Type B pancreatic cell (in vitro differentiated cells): ENCODE data around the gene TBC1D14. TPM values are rescaled to one million over a fixed set of nuclear protein-coding genes. Genes with fewer than 3 reads are reported as not detected.

ENCODE experiments used
- DNase-seq: peaks from one replicate; pipeline ENCODE4 v3.0.0; 2021; ENCODE audit warnings: mixed read lengths; ENCODE audit not compliant: unreplicated experiment; ENCODE audit errors: extremely low spot score
- H3K27ac Mint-ChIP-seq: 2 replicates; pipeline ENCODE4 v1.8.0; 2021; ENCODE audit warnings: mild to moderate bottlenecking, mixed read lengths
- H3K27me3 Mint-ChIP-seq: 2 replicates; pipeline ENCODE4 v1.8.0; 2021; ENCODE audit warnings: mixed read lengths
- H3K36me3 Mint-ChIP-seq: 2 replicates; pipeline ENCODE4 v1.8.0; 2021; ENCODE audit warnings: mixed read lengths
- H3K4me1 Mint-ChIP-seq: one replicate; pipeline ENCODE4 v1.8.0; 2021; ENCODE audit warnings: mixed read lengths; ENCODE audit not compliant: unreplicated experiment
- H3K4me3 Mint-ChIP-seq: 2 replicates; pipeline ENCODE4 v1.8.0; 2021; ENCODE audit warnings: mild to moderate bottlenecking, mixed read lengths
- H3K9me3 Mint-ChIP-seq: 2 replicates; pipeline ENCODE4 v1.8.0; 2021; ENCODE audit warnings: mixed read lengths
- CTCF ChIP-seq: fragments of 200-600 bp; sonication (generic); conservative IDR thresholded peaks from 2 replicates; pipeline ENCODE4 v1.5.0; 2021; ENCODE audit warnings: antibody characterized with exemption, mild to moderate bottlenecking
- total RNA-seq: library from RNA; stranded (reverse); gene quantifications from 2 replicates; pipeline ENCODE4 v1.2.1, GENCODE V29; 2021; ENCODE audit warnings: low replicate concordance

Gene TBC1D14
- total RNA-seq, 1 donor from 2014 or later: 55.9 TPM

GRCh38 chr4:6943885-6944225 lies 34.2 kb downstream of the TBC1D14 start:
- Mint-ChIP-seq H3K4me3 (no peak overlapping the region), H3K36me3 (no peaks in the 10 kb centered on the region), H3K4me1 (peaks cover 50% of the 10 kb centered on the region), H3K27me3 (no peaks in the 10 kb centered on the region), H3K9me3 (no peaks in the 10 kb centered on the region), H3K27ac (peak overlapping the region; percentile 23)
- DNase-seq: no peak
- no peak for TF ChIP-seq CTCF

GRCh38 chr4:6944301-6945051 lies 34.9 kb downstream of the TBC1D14 start:
- H3K4me1 Mint-ChIP-seq: peaks cover 50% of the 10 kb centered on the region
- H3K36me3 Mint-ChIP-seq: no peaks in the 10 kb centered on the region
- peak overlapping the region; percentile 23 for H3K27ac Mint-ChIP-seq
- no peaks in the 10 kb centered on the region for H3K9me3 Mint-ChIP-seq
- H3K4me3 Mint-ChIP-seq: no peak overlapping the region
- no peak for DNase-seq
- H3K27me3 Mint-ChIP-seq: no peaks in the 10 kb centered on the region
- TF ChIP-seq CTCF: no peak

GRCh38 chr4:6945052-6945409 lies 35.4 kb downstream of the TBC1D14 start:
- no peak for TF ChIP-seq CTCF
- Mint-ChIP-seq H3K9me3 (peaks cover 2% of the 10 kb centered on the region), H3K4me3 (no peak overlapping the region), H3K27ac (peak overlapping the region; percentile 21), H3K4me1 (peaks cover 52% of the 10 kb centered on the region), H3K36me3 (peaks cover 2% of the 10 kb centered on the region), H3K27me3 (no peaks in the 10 kb centered on the region)
- DNase-seq: no peak

GRCh38 chr4:6946497-6946896 lies 36.9 kb downstream of the TBC1D14 start:
- TF ChIP-seq CTCF: no peak
- DNase-seq: no peak
- H3K27me3 Mint-ChIP-seq: no peaks in the 10 kb centered on the region
- peaks cover 4% of the 10 kb centered on the region for H3K36me3 Mint-ChIP-seq
- peaks cover 42% of the 10 kb centered on the region for H3K4me1 Mint-ChIP-seq
- peaks cover 5% of the 10 kb centered on the region for H3K9me3 Mint-ChIP-seq
- H3K27ac Mint-ChIP-seq: no peak overlapping the region
- H3K4me3 Mint-ChIP-seq: no peak overlapping the region

- H3K9me3 Mint-ChIP-seq: peaks cover 5% of the 10 kb centered on the region
- no peak for TF ChIP-seq CTCF
- H3K27ac Mint-ChIP-seq: peak overlapping the region; percentile 57
- peaks cover 35% of the 10 kb centered on the region for H3K4me1 Mint-ChIP-seq
- no peak for DNase-seq
- H3K36me3 Mint-ChIP-seq: peaks cover 4% of the 10 kb centered on the region
- H3K4me3 Mint-ChIP-seq: peak overlapping the region; percentile 64
- H3K27me3 Mint-ChIP-seq: no peaks in the 10 kb centered on the region
Measured at GRCh38 chr4:6948134-6948460, 38.5 kb downstream of the TBC1D14 start.
